PC-9 (cell line): ENCODE data around the gene RARS1. TPM values are rescaled to one million over a fixed set of nuclear protein-coding genes. Genes with fewer than 3 reads are reported as not detected.

ENCODE experiments used
- BruUV-seq: library from RNA; stranded (reverse); fragments of 400-500 nt; replicated peaks from 2 replicates; lab custom pipeline; 2021; lab: Mats Ljungman, UMichigan
- CTCF ChIA-PET: fragments of 300-600 bp; sonication (Branson Sonifier 250); formaldehyde crosslinking; loops from one replicate; lab custom pipeline; 2022; ENCODE audit warnings: antibody characterized with exemption; lab: Charles Lee
- POLR2A ChIA-PET: fragments of 300-600 bp; sonication (Branson Sonifier 250); formaldehyde crosslinking; loops from one replicate; lab custom pipeline; 2022; ENCODE audit warnings: antibody characterized with exemption; ENCODE audit not compliant: unreplicated experiment; lab: Charles Lee
- DNase-seq, 2 experiments: peaks; one replicate each; pipeline versions ENCODE4 v3.0.0 to v3.0.0-alpha.2; 2015 to 2022; ENCODE audit warnings: mixed read lengths in 1 of 2
- H2AFZ ChIP-seq: fragments of 200-600 bp; sonication (generic); 2 replicates; pipeline ENCODE4 v1.8.1; 2017; ENCODE audit warnings: antibody characterized with exemption
- H3F3A ChIP-seq: fragments of 200-600 bp; sonication (generic); 2 replicates; pipeline ENCODE4 v1.8.1; 2017; ENCODE audit warnings: antibody characterized with exemption, mild to moderate bottlenecking, low read depth; ENCODE audit not compliant: insufficient read depth
- H3K27ac ChIP-seq: fragments of 200-600 bp; sonication (generic); 2 replicates; pipeline ENCODE4 v1.6.1; 2016; ENCODE audit warnings: mixed run types
- H3K27me3 ChIP-seq: fragments of 200-600 bp; sonication (generic); 2 replicates; pipeline ENCODE4 v1.6.1; 2016; ENCODE audit warnings: low read depth, mixed run types; ENCODE audit not compliant: insufficient read depth
- H3K36me3 ChIP-seq: fragments of 200-600 bp; sonication (generic); 2 replicates; pipeline ENCODE4 v1.6.1; 2016; ENCODE audit warnings: low read depth, mixed run types
- H3K4me1 ChIP-seq: fragments of 200-600 bp; sonication (generic); replicated peaks from 2 replicates; pipeline ENCODE4 v1.6.1; 2016; ENCODE audit warnings: mixed run types; ENCODE audit not compliant: insufficient read depth
- H3K4me2 ChIP-seq: fragments of 200-600 bp; sonication (generic); 2 replicates; pipeline ENCODE4 v1.6.1; 2017; ENCODE audit warnings: mixed run types
- H3K4me3 ChIP-seq: fragments of 200-600 bp; sonication (generic); 2 replicates; pipeline ENCODE4 v1.6.1; 2016; ENCODE audit warnings: mixed run types
- H3K79me2 ChIP-seq: fragments of 200-600 bp; sonication (generic); 2 replicates; pipeline ENCODE4 v1.6.1; 2017; ENCODE audit warnings: low read depth, mixed run types
- H3K9me2 ChIP-seq: fragments of 200-600 bp; sonication (generic); 2 replicates; pipeline ENCODE4 v1.8.1; 2017; ENCODE audit warnings: mild to moderate bottlenecking; ENCODE audit not compliant: insufficient read depth
- H3K9me3 ChIP-seq: fragments of 200-600 bp; sonication (generic); 2 replicates; pipeline ENCODE4 v1.8.1; 2016; ENCODE audit warnings: low read depth; ENCODE audit not compliant: insufficient read depth
- H4K20me1 ChIP-seq: fragments of 200-600 bp; sonication (generic); 2 replicates; pipeline ENCODE4 v1.8.1; 2017; ENCODE audit not compliant: insufficient read depth
- EZH2 ChIP-seq: fragments of 200-600 bp; sonication (generic); IDR thresholded peaks from 2 replicates; pipeline ENCODE4 v1.8.0; 2017; ENCODE audit warnings: antibody characterized with exemption, low read depth
- intact Hi-C: fragments of 100-400 bp; cut with micrococcal nuclease; formaldehyde crosslinking; loops from one replicate; pipeline ENCODE4 v1.10.0; 2022; ENCODE audit not compliant: unreplicated experiment
- microRNA-seq: library from miRNA; unstranded; fragments of <30 nt; microRNA quantifications from one replicate; pipeline ENCODE4 v1.2.0, GENCODE V29; 2021; ENCODE audit warnings: borderline number of aligned reads, borderline replicate concordance
- total RNA-seq: library from RNA; stranded (reverse); gene quantifications from 2 replicates; pipeline ENCODE4 v1.2.3, GENCODE V29; 2021
- TF ChIP-seq, protein P1 (sequence below): fragments of 200-600 bp; sonication (generic); conservative IDR thresholded peaks from 2 replicates; pipeline ENCODE4 v1.6.1; 2017; ENCODE audit warnings: mixed run types, antibody characterized with exemption, mild to moderate bottlenecking, moderate library complexity

RARS1 gene
- total RNA-seq, 1 experiment from 2014 or later = 125 TPM

DNA sequence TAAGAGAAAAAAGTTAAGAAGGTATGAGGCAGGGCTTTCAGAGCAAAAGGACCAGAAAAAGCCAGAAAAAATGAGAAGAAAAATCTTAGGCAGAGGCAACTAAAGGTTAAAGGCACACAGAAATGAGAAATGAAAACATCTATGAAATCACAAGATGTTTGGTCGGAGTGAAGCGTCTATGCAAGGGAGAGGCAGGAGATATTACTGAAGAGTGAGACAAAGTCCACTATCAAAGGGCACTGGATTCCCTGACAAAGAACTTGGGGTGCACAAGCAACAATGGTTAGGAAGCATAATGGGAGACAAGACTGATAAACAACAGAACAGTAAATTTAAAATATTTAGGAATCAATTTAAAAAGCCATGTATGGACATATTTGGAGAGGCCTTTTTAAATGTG, 76.0 kb downstream of the RARS1 start:
- ChIA-PET POLR2A (no interaction called here), CTCF (no interaction called here)
- intact Hi-C loops = no loop called here
- Histone ChIP-seq H3K4me1 (no peaks in the 10 kb centered on the region), H3K27me3 (no peaks in the 10 kb centered on the region), H4K20me1 (peaks cover 10% of the 10 kb centered on the region), H3K9me3 (no peaks in the 10 kb centered on the region), H3K79me2 (peaks cover 3% of the 10 kb centered on the region; the same call in 1 of the 2 replicates), H2AFZ (no peak overlapping the region), H3K36me3 (peaks cover 34% of the 10 kb centered on the region; the same call in 1 of the 2 replicates), H3K4me3 (no peak overlapping the region), H3K4me2 (no peak overlapping the region), H3K27ac (no peak overlapping the region), H3F3A (no peaks in the 10 kb centered on the region), H3K9me2 (no peaks in the 10 kb centered on the region)
- no TSS peak for BruUV-seq
- TF ChIP-seq EZH2 = no peak
- TF ChIP-seq, protein P1, sequence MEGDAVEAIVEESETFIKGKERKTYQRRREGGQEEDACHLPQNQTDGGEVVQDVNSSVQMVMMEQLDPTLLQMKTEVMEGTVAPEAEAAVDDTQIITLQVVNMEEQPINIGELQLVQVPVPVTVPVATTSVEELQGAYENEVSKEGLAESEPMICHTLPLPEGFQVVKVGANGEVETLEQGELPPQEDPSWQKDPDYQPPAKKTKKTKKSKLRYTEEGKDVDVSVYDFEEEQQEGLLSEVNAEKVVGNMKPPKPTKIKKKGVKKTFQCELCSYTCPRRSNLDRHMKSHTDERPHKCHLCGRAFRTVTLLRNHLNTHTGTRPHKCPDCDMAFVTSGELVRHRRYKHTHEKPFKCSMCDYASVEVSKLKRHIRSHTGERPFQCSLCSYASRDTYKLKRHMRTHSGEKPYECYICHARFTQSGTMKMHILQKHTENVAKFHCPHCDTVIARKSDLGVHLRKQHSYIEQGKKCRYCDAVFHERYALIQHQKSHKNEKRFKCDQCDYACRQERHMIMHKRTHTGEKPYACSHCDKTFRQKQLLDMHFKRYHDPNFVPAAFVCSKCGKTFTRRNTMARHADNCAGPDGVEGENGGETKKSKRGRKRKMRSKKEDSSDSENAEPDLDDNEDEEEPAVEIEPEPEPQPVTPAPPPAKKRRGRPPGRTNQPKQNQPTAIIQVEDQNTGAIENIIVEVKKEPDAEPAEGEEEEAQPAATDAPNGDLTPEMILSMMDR = no peak
- no peak for DNase-seq

DNA sequence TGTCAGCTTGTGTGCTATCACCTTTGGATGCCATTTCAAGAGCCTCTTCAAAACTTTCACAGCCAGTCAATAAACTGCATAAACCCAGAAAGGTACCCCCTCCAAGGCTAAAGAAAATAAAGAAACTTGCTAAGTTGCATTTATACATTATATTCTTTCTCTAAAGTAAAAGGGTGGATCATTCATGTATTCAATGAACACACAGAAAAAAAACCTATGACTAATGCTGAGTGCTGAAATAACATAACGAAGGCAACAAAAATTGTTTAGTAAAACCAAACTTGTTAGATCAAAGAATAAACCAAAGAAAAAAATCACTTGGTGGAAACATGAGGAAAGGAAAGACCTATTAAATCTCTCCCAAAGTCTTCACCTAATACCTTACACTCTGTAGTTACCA, 77.7 kb downstream of the RARS1 start:
- no peaks in the 10 kb centered on the region for H3K9me3 ChIP-seq
- H3K79me2 ChIP-seq = peaks cover 7% of the 10 kb centered on the region
- H3K4me2 ChIP-seq = no peak overlapping the region
- H3K27ac ChIP-seq = no peak overlapping the region
- H3K27me3 ChIP-seq = no peaks in the 10 kb centered on the region
- peaks cover 16% of the 10 kb centered on the region for H4K20me1 ChIP-seq
- H3K36me3 ChIP-seq = peaks cover 43% of the 10 kb centered on the region
- TF ChIP-seq, protein P1 = no peak
- no peak for TF ChIP-seq EZH2
- no peak overlapping the region for H3K4me3 ChIP-seq
- no peaks in the 10 kb centered on the region for H3K4me1 ChIP-seq
- CTCF ChIA-PET = no interaction called here
- H2AFZ ChIP-seq = no peak overlapping the region
- no peaks in the 10 kb centered on the region for H3K9me2 ChIP-seq
- DNase-seq = no peak
- BruUV-seq = no TSS peak
- no peaks in the 10 kb centered on the region for H3F3A ChIP-seq
- intact Hi-C loops = no loop called here
- POLR2A ChIA-PET = no interaction called here

DNA sequence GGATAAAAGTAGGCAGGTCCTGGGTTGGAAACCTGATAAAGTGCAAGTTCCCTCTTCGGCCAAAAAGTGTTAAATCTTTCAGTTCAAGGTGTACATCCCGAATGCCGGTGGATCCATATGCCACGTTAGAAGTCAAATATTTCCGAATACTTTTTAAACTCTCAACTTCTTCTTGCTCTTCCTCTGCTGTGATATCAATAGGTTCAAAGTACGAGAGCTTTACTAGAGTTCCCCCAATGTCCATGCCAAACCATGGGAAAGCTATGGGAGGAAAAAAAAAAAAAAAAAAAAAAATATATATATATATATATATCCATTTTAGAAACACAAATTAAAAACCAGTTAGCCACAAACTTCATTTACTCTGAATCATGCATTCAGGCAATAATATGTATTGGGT, 82.5 kb downstream of the RARS1 start:
- intact Hi-C loops = no loop called here
- Histone ChIP-seq H3K4me1 (no peaks in the 10 kb centered on the region), H3K79me2 (peaks cover 45% of the 10 kb centered on the region), H3K9me3 (no peaks in the 10 kb centered on the region), H3K36me3 (peaks cover 22% of the 10 kb centered on the region; the same call in 1 of the 2 replicates), H3K27ac (no peak overlapping the region), H4K20me1 (peaks cover 27% of the 10 kb centered on the region), H3K9me2 (no peaks in the 10 kb centered on the region), H3K4me2 (no peak overlapping the region), H2AFZ (no peak overlapping the region), H3K4me3 (no peak overlapping the region), H3K27me3 (no peaks in the 10 kb centered on the region), H3F3A (no peaks in the 10 kb centered on the region)
- TF ChIP-seq, protein P1 = no peak
- no peak for TF ChIP-seq EZH2
- CTCF ChIA-PET = no interaction called here
- no TSS peak for BruUV-seq
- POLR2A ChIA-PET = no interaction called here
- no peak for DNase-seq

Small RNAs within 50 kb of the gene (microRNA-seq; reads per million reads assigned to microRNA genes)
- gene MIR103A1 (not detected), gene MIR103B1 (not detected)

Other genes starting within 250 kb of the RARS1 start
- gene WWC1, start 194.8 kb upstream of the RARS1 start, total RNA-seq = 79.5 and 97.7 TPM in 2 replicates
- gene FBLL1, start 42.8 kb downstream of the RARS1 start, total RNA-seq = not detected in 2 replicates
- gene PANK3, start 92.9 kb downstream of the RARS1 start, total RNA-seq = 44.6 and 60.8 TPM in 2 replicates